GM12801 (cell line): ENCODE results near the gene XRN2.

Source experiments
- TF ChIP-seq, protein P1 (sequence below): IDR thresholded peaks from one replicate; pipeline ENCODE4 v1.5.1; 2011; ENCODE audit warnings: control low read depth; ENCODE audit not compliant: insufficient read length; ENCODE audit errors: extremely low read depth

Gene XRN2

DNA sequence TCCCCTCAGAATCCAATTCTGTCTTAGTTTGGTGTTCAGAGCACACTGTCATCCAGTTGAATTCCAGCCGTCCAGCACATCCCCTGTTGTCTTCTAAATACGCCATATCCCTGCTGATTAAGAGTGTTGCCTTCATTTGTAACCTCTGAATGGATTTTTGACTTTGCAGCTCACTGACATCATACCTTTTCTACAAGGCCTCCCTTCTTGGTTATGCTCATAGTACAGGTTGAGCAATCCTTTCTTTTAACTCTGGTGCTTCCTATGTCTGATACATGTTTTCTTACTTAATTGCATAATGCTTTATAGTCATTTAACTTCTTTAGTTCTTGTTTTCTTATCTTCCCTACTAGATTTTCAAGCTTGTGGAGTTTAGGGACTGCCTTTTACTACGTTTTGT lies 36.4 kb downstream of the XRN2 start:
- TF ChIP-seq, protein P1, sequence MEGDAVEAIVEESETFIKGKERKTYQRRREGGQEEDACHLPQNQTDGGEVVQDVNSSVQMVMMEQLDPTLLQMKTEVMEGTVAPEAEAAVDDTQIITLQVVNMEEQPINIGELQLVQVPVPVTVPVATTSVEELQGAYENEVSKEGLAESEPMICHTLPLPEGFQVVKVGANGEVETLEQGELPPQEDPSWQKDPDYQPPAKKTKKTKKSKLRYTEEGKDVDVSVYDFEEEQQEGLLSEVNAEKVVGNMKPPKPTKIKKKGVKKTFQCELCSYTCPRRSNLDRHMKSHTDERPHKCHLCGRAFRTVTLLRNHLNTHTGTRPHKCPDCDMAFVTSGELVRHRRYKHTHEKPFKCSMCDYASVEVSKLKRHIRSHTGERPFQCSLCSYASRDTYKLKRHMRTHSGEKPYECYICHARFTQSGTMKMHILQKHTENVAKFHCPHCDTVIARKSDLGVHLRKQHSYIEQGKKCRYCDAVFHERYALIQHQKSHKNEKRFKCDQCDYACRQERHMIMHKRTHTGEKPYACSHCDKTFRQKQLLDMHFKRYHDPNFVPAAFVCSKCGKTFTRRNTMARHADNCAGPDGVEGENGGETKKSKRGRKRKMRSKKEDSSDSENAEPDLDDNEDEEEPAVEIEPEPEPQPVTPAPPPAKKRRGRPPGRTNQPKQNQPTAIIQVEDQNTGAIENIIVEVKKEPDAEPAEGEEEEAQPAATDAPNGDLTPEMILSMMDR, result no peak

DNA sequence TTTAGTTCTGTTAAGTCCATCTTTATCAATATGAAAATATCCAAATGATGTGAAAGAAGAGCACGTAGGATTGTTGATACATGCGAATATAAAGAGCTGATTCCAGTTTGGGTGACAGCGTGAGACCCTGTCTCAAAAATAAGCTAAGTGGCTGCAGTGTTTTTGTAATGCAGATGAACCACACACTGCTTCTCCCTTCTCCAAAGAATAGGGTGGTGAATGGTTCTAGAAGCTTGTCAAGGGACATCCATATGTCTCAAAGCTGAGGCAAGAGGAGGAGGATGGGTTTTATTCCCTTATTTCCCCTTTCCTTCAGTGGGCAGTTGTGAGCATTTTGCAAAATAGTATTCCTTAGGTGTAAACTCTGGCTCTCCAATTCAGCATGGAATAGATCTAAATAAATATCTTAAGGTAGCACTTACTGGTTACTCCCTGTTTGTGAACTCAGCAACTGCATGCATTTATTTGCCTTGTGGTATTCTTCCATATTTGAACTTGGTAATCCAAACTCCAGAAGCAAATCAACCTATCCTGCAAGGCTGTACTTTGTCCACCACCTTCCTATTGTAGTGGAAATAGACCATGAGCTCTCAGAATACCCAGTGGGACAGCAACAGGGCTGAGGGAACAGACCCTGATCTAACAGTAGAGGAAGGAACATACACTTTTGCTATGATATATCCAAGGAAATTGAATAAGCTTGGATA lies 38.0 kb downstream of the XRN2 start:
- TF ChIP-seq, protein P1, result no peak

DNA sequence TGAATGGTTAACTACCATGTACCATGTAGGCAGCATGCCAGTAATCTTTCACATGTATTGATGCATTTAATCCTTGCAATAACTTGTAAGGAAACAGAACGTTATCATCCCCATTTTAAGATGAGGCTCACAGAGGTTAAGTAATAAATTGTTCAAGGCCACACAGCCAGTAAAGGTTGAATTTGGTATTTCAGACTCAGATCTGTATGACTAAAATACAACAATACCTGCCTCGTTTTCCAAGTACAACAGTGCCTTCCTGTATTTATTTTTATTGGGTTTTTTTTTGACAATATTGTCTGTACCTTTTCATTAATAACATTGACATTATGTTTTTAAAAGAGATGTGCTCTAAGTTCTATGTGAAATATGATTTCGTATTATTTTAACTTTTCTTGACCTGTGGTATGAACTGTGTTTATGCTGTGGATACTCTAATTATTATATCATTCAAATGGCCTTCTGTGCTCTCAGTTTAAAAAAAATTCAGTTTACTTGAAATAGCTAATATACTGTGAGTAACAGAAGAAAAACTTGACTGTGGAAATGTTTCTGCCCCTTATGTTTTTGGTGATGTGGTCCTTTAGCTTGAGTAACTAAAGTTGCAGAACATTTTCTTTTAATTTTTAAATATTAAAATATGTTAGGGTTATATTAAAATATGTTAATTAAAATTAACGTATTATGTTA lies 39.7 kb downstream of the XRN2 start:
- TF ChIP-seq, protein P1, result no peak

DNA sequence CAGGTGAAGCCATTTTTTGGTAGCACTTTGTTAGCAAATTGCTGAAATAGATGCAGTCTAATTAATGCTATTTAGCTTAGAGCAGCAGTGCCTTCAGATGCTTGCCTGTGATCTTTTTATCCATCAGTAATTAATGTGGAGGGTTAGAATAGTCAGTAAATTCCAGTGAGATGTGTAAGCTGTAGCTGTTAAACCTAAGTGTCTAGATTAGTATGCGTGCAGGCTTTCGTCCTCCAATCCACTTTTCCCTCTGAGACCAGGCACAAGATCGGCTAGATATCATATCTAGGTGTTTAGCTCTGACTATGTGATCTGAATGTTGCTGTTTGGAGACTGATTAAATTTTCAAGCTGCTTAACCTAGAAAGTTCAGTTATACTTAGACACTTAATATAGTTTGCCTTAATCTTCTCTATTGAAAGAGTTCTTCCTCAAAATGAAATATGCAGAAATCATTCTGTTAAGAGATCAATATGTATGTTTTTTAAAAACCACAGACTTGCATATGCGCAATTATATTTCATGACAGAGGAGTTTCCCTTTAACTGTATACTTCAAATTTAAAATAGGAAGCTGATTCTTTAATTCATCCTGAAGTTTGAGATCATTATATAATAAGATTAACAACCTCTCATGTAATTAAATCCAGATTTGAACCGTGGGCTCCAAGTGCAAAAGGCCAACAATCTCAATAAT lies 41.2 kb downstream of the XRN2 start:
- TF ChIP-seq, protein P1, result no peak

DNA sequence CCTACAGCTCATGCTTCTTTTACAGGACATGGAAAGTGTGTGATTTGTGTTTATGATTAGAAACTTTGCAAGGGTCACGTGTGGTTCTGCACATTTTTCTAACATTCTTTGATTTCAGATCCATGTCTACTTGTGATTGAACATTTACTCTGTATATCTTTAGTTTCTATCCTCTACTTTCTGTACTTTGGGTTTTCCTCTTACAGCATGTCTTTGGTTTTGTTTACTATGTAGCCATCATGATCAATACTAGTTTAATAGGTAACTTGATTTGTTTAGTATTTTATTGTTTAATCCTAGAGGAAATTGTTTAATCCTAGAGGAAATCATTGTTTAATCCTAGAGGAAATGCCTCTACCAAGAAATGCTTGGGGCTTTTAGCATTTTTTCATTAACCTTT lies 41.8 kb downstream of the XRN2 start:
- TF ChIP-seq, protein P1, result no peak

DNA sequence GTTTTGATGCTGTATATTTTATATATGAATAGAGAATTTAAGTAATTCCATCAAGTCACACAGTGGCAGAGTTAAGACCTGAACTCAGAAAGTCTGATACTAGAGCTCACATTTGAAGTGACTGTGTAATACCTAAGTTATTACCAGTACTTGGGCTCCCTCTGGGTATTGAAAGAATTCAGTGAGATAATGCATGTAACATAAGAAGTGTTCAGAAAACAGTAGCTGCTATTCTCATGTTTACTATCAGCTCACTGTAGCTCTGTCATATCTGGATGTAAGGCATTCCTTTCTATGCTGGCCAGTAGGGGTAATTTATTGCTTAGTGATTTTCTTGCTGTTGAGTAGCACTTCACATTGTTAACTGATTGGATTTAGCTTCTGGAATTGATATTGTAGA lies 49.6 kb downstream of the XRN2 start:
- TF ChIP-seq, protein P1, result no peak

DNA sequence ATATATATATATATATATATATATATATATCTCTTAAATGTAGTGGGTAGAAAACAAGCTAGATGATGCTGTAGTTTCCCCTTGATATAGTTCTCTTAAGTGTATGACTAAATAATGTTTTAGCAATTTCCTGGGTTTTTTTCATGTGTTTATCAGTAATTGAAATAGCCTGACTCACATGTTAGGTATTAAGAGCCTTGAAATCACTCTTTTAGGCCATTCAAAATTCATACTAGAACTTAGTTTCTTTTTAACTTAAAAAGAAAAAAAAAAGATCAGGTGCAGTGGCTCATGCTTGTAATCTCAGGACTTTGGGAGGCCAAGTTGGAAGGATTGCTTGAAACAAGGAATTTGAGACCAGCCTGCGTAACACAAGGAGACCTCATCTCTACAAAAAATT lies 50.1 kb downstream of the XRN2 start:
- TF ChIP-seq, protein P1, result no peak
